Measurements from ENCODE around the gene PLEKHA1. TPM values are rescaled to one million over a fixed set of nuclear protein-coding genes. Genes with fewer than 3 reads are reported as not detected.

PLEKHA1 gene
- polyA plus RNA-seq, 3 donors, result 5.5 to 14.9 (median 12.3) TPM

DNA sequence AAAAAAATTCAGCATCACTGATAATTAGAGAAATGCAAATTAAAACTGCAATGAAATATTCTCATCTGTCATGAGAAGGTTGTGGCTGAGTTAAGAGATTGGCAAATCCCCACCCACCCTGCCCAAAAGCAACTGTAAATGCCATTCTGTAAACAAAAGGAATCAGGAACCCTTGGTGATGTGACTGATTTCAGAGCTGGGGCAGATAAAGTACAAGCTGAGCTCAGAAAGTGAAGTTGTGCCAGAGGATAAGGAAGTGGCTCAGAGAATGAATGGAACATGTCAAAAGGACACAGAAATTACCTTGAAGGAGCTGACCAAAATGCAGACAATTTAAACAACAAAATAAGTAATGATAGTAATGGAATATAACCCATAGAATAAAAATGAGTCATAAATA is 47.2 kb downstream of the PLEKHA1 start:
- peaks cover 11 to 16% of the 10 kb centered on the region in 2 donors for H3K4me1 ChIP-seq (ENCODE audit: control insufficient read depth in 1 of 2, insufficient read depth in 2 of 2, low read length in 2 of 2)
- no peak overlapping the region for H2AFZ ChIP-seq (ENCODE audit: insufficient read depth, low read depth, low read length, poor library complexity, severe bottlenecking)
- H3K9me3 ChIP-seq (replicated peaks in 1 of 2; ENCODE audit: control insufficient read depth in 1 of 2, insufficient read depth in 1 of 2, low read length in 2 of 2), result no peaks in the 10 kb centered on the region
- H3K79me2 ChIP-seq (ENCODE audit: insufficient read depth, low read length), result no peaks in the 10 kb centered on the region
- no peak overlapping the region for H3K4me3 ChIP-seq (replicated peaks in 1 of 3; ENCODE audit: low read depth in 2 of 3, low read length in 3 of 3)
- intact Hi-C loops (cut with micrococcal nuclease), result no loop called here
- TF ChIP-seq CTCF (IDR thresholded peaks at IDR 0.05), result no peak
- no peaks in the 10 kb centered on the region for H3K27me3 ChIP-seq (ENCODE audit: control insufficient read depth in 2 of 2, insufficient read depth in 2 of 2, low read length in 2 of 2)
- no peaks in the 10 kb centered on the region for H3K36me3 ChIP-seq (replicated peaks in 1 of 2; ENCODE audit: control insufficient read depth in 1 of 2, insufficient read depth in 2 of 2, low read length in 2 of 2)
- H3K27ac ChIP-seq (ENCODE audit: low read depth in 1 of 2, low read length in 2 of 2), result no peak overlapping the region
- no peak for DNase-seq
- no peak overlapping the region for H3K4me2 ChIP-seq (replicated peaks; ENCODE audit: extremely low read depth, low read length, poor library complexity, severe bottlenecking)
- H3K9me3 Mint-ChIP-seq, result no peaks in the 10 kb centered on the region
- H3K27ac Mint-ChIP-seq, result no peak overlapping the region
- H3K9ac ChIP-seq (ENCODE audit: insufficient read depth, low read length, poor library complexity, severe bottlenecking), result no peak overlapping the region
- H3K4me1 Mint-ChIP-seq, result peaks cover 24% of the 10 kb centered on the region
- H3K27me3 Mint-ChIP-seq (ENCODE audit: low read depth in 3 of 3), result no peaks in the 10 kb centered on the region
- no peak overlapping the region for H3K4me3 Mint-ChIP-seq
- no peaks in the 10 kb centered on the region for H4K20me1 ChIP-seq (ENCODE audit: insufficient read depth, low read length)
- peaks cover 13 to 22% of the 10 kb centered on the region in 2 donors for H3K36me3 Mint-ChIP-seq

DNA sequence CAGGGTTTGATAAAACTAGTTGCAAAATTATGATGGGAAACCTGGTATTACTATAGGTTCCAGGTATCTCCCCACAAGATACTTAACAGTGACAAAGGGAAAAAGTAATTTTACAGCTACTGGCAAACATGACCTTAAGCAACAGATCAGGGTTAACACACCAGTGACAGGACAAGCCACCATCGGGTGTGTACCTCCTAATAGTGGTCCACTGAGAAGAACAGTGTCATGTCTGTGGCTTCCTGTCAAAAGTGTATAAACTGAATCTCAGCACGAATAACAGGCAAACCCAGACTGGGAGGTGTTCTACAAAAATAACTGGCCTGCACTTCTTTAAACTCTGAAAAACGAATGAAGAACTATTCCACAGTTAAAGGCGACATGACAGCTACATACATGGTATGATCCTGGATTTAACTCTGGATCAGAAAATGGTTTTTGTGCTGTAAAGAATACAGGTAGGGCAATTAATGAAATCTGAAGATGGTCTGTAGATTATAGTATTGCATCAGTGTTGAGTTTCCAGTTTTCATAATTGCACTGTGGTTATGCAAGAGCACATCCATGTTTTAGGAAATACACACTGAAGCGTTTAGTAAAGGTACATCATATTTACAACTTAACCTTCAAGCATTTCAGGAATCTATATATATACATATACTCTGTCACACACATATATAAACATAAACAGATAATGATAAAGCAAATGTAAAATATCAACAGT is 47.9 kb downstream of the PLEKHA1 start:
- intact Hi-C loops (cut with micrococcal nuclease), result no loop called here
- no peak overlapping the region for H3K9ac ChIP-seq (ENCODE audit: insufficient read depth, low read length, poor library complexity, severe bottlenecking)
- Mint-ChIP-seq H3K9me3 (no peaks in the 10 kb centered on the region), H3K4me3 (no peak overlapping the region), H3K4me1 (peaks cover 20% of the 10 kb centered on the region), H3K27me3 (ENCODE audit: low read depth in 3 of 3) (no peaks in the 10 kb centered on the region), H3K27ac (no peak overlapping the region), H3K36me3 (peaks cover 13 to 23% of the 10 kb centered on the region in 2 donors)
- H3K9me3 ChIP-seq (replicated peaks in 1 of 2; ENCODE audit: control insufficient read depth in 1 of 2, insufficient read depth in 1 of 2, low read length in 2 of 2), result no peaks in the 10 kb centered on the region
- 66% methylated on average over 4 of the region's 5 CpGs for WGBS (ENCODE audit: insufficient coverage)
- no peak overlapping the region for H3K27ac ChIP-seq (ENCODE audit: low read depth in 1 of 2, low read length in 2 of 2)
- no peak overlapping the region for H3K4me2 ChIP-seq (replicated peaks; ENCODE audit: extremely low read depth, low read length, poor library complexity, severe bottlenecking)
- H4K20me1 ChIP-seq (ENCODE audit: insufficient read depth, low read length), result no peaks in the 10 kb centered on the region
- H3K79me2 ChIP-seq (ENCODE audit: insufficient read depth, low read length), result no peaks in the 10 kb centered on the region
- no peak for TF ChIP-seq CTCF (IDR thresholded peaks at IDR 0.05)
- no peaks in the 10 kb centered on the region for H3K36me3 ChIP-seq (replicated peaks in 1 of 2; ENCODE audit: control insufficient read depth in 1 of 2, insufficient read depth in 2 of 2, low read length in 2 of 2)
- no peak overlapping the region for H3K4me3 ChIP-seq (replicated peaks in 1 of 3; ENCODE audit: low read depth in 2 of 3, low read length in 3 of 3)
- DNase-seq, result no peak
- no peaks in the 10 kb centered on the region for H3K27me3 ChIP-seq (ENCODE audit: control insufficient read depth in 2 of 2, insufficient read depth in 2 of 2, low read length in 2 of 2)
- peaks cover 5 to 9% of the 10 kb centered on the region in 2 donors for H3K4me1 ChIP-seq (ENCODE audit: control insufficient read depth in 1 of 2, insufficient read depth in 2 of 2, low read length in 2 of 2)
- no peak overlapping the region for H2AFZ ChIP-seq (ENCODE audit: insufficient read depth, low read depth, low read length, poor library complexity, severe bottlenecking)
